Stimulated activated CD8-positive, alpha-beta memory T cell treated with anti-CD3 and anti-CD28 coated beads, Interleukin-15, amount 100 ng/mL, for 24 hours (primary cell): ENCODE data around the gene AGBL4.

Experiments
- DNase-seq: peaks from one replicate; pipeline ENCODE4 v3.0.0-alpha.2; 2020; ENCODE audit warnings: low read depth

AGBL4 gene

GRCh38 chr1:48823168-48823567, 1200.6 kb downstream of the AGBL4 start:
- no peak for DNase-seq

- DNase-seq, result no peak
Measured at GRCh38 chr1:48820491-48820890, 1203.3 kb downstream of the AGBL4 start.

GRCh38 chr1:48817505-48818114, 1206.1 kb downstream of the AGBL4 start:
- DNase-seq, result no peak

GRCh38 chr1:48810740-48811139, 1213.0 kb downstream of the AGBL4 start:
- DNase-seq, result no peak

GRCh38 chr1:48808496-48808895, 1215.3 kb downstream of the AGBL4 start:
- DNase-seq, result no peak

GRCh38 chr1:48807554-48808260, 1216.0 kb downstream of the AGBL4 start:
- no peak for DNase-seq

- no peak for DNase-seq
Measured at GRCh38 chr1:48803474-48803873, 1220.3 kb downstream of the AGBL4 start.

GRCh38 chr1:48794816-48795215, 1228.9 kb downstream of the AGBL4 start:
- DNase-seq, result no peak

GRCh38 chr1:48793863-48794262, 1229.9 kb downstream of the AGBL4 start:
- no peak for DNase-seq

GRCh38 chr1:48792961-48793360, 1230.8 kb downstream of the AGBL4 start:
- no peak for DNase-seq

- no peak for DNase-seq
Measured at GRCh38 chr1:48790397-48790796, 1233.4 kb downstream of the AGBL4 start.

- no peak for DNase-seq
Measured at GRCh38 chr1:48789903-48790302, 1233.9 kb downstream of the AGBL4 start.

GRCh38 chr1:48785869-48786268, 1237.9 kb downstream of the AGBL4 start:
- no peak for DNase-seq

- no peak for DNase-seq
Measured at GRCh38 chr1:48784301-48784700, 1239.5 kb downstream of the AGBL4 start.

- no peak for DNase-seq
Measured at GRCh38 chr1:48777219-48777895, 1246.4 kb downstream of the AGBL4 start.

- DNase-seq, result peak; percentile 11
Measured at GRCh38 chr1:48776393-48777218, 1247.1 kb downstream of the AGBL4 start, which contains the start of gene BEND5. Gene BEND5 (minus strand): TSS chr1:48776891. CDS start chr1:48776831, 60 bp downstream.

- DNase-seq, result no peak
Measured at GRCh38 chr1:48775831-48776392, 1247.8 kb downstream of the AGBL4 start.

- no peak for DNase-seq
Measured at GRCh38 chr1:48773133-48773532, 1250.6 kb downstream of the AGBL4 start.

GRCh38 chr1:48772211-48772610, 1251.5 kb downstream of the AGBL4 start:
- no peak for DNase-seq

GRCh38 chr1:48771561-48771960, 1252.2 kb downstream of the AGBL4 start:
- DNase-seq, result no peak

GRCh38 chr1:48767975-48768510, 1255.7 kb downstream of the AGBL4 start:
- DNase-seq, result no peak

GRCh38 chr1:48765335-48765734, 1258.4 kb downstream of the AGBL4 start:
- no peak for DNase-seq
